Muscle layer of duodenum (tissue), 2 donors: ENCODE results near the gene PSD.

ENCODE experiments used
- H3K27ac ChIP-seq: one replicate; pipeline ENCODE4 v1.7.0; 2013; ENCODE audit warnings: mild to moderate bottlenecking, low read length
- H3K27me3 ChIP-seq: one replicate; pipeline ENCODE4 v1.7.0; 2013; ENCODE audit warnings: low read depth, mild to moderate bottlenecking, control low read depth, low read length
- H3K36me3 ChIP-seq, 2 donors: one replicate each; pipeline ENCODE4 v1.7.0; 2013; ENCODE audit warnings: low read length in 2 of 2, control low read depth in 1 of 2, mild to moderate bottlenecking in 1 of 2; ENCODE audit not compliant: insufficient read depth in 2 of 2, control insufficient read depth in 1 of 2
- H3K4me1 ChIP-seq, 2 donors: one replicate each; pipeline ENCODE4 v1.7.0; 2013; ENCODE audit warnings: low read length in 2 of 2, mild to moderate bottlenecking in 2 of 2, control low read depth in 1 of 2, moderate library complexity in 1 of 2; ENCODE audit not compliant: insufficient read depth in 2 of 2, control insufficient read depth in 1 of 2
- H3K4me3 ChIP-seq, 2 donors: one replicate each; pipeline ENCODE4 v1.7.0; 2013; ENCODE audit warnings: low read length in 2 of 2, low read depth in 1 of 2, mild to moderate bottlenecking in 1 of 2
- H3K9me3 ChIP-seq, 2 donors: one replicate each; pipeline ENCODE4 v1.7.0; 2013; ENCODE audit warnings: low read length in 2 of 2, control low read depth in 1 of 2, mild to moderate bottlenecking in 1 of 2; ENCODE audit not compliant: control insufficient read depth in 1 of 2
- donor health status: healthy.

The PSD gene

DNA sequence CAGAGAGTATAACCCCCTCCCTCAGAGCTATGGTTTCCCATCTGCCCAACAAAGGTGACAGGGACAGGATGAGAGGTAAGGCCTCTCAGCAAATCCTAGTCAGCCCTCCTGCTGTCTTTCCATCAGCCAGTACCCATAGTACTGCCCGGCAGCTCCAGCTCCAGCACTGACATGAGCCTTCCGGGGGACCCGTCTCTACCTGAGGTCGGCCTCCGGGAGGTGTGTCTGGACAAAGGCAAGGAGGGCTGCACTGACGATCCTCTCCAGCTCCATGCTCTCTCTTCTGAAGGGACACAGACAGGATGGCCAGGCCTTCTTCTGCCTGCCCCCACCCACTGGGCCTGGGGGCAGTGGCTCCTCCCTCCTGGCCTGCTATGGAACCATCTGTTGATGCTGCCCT, 6.3 kb upstream of the PSD start:
- H3K27me3 ChIP-seq = no peaks in the 10 kb centered on the region
- no peaks in the 10 kb centered on the region for H3K9me3 ChIP-seq
- peaks cover 8 to 28% of the 10 kb centered on the region in 2 donors for H3K4me1 ChIP-seq
- no peak overlapping the region for H3K27ac ChIP-seq
- H3K36me3 ChIP-seq = peaks cover 10 to 15% of the 10 kb centered on the region in 2 donors
- H3K4me3 ChIP-seq = no peak overlapping the region

DNA sequence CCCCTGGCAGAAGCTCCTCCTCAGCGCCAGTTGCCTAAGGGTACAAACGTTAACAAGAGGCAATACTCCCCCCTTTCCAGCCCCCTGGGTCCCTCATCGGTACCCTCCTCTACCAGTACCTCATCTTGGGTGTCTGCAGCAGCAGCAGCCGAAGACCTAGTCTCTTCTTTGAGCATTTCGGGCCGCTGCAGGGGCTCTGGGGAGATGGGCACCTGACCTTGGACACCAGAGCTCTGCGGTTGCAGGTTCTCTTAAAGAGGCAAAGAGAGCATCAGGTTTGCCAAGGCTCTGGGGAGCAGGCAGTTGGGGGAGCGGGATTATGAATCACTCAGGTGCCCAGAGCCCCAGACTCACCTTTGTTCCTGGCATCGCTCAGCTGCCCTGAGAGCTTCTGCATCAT, 5.6 kb upstream of the PSD start:
- Histone ChIP-seq H3K9me3 (no peaks in the 10 kb centered on the region), H3K4me3 (no peak overlapping the region), H3K4me1 (peaks cover 11 to 36% of the 10 kb centered on the region in 2 donors), H3K27me3 (no peaks in the 10 kb centered on the region), H3K36me3 (peaks cover 10 to 15% of the 10 kb centered on the region in 2 donors), H3K27ac (no peak overlapping the region)

DNA sequence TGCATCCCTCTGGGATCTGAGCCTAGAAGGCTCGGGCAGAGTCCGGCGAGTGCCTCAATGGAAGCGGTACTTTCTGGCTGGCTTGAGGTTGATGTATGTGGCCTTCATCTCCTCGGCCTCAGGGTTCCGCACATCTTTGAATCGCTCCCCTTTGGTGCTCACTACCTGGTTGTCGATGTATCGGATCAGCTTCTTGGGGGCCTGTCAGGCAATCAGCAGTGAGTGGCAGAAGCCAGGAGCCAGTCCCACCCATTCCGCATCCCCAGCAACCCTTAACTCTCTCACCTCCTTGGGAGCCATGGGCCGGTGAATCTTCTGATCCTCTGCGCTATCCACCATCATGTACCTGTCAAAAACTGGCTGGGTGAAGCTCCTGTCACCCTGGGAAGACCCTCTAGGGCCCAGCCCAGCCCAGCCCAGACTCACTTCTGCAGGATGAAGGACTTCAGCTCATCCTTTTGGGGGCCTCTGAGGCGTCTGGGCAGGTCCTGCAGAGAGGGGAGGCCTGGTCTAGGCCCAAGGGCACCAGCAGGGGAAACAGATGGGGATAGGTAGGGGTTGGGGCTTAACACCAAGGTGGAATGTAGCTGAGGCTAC, 4.9 kb upstream of the PSD start:
- Histone ChIP-seq H3K27ac (no peak overlapping the region), H3K4me1 (peaks cover 11 to 39% of the 10 kb centered on the region in 2 donors)

DNA sequence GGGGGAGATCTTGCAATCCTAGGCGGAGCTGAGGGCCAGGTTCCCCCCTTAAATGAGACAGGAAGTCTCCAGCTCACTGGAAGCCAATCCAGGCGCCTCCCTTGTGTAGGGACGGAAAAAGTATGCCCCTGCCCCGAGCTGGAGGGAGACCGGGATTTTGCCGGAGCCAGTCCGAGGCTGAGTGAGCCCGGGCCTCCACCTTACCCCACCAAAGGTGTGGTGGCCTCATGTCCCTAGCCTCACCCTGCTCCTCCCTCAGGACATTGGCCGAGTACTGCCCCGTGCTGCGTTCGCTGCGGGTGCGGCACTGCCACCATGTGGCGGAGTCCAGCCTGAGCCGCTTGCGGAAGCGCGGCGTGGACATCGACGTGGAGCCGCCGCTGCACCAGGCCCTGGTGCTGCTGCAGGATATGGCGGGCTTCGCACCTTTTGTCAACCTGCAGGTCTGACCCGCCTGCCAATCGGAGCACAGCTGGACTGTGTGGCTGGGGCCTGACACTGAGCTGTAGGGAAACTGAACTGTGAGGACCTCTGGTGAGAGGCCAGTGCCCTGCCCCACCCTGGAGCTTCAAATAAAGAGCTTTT, 4.1 kb upstream of the PSD start:
- Histone ChIP-seq H3K27me3 (peaks cover 8% of the 10 kb centered on the region), H3K4me1 (peaks cover 11 to 39% of the 10 kb centered on the region in 2 donors), H3K27ac (peak overlapping the region; percentile 82), H3K9me3 (no peaks in the 10 kb centered on the region), H3K36me3 (peaks cover 10 to 15% of the 10 kb centered on the region in 2 donors), H3K4me3 (peak overlapping the region; percentile 86 to 97)

More for the DNA sequence above, 4.9 kb upstream of the PSD start:
- Histone ChIP-seq H3K9me3 (no peaks in the 10 kb centered on the region), H3K4me3 (peak overlapping the region in 1 of 2 donors; percentile 97), H3K27me3 (no peaks in the 10 kb centered on the region), H3K36me3 (peaks cover 10 to 15% of the 10 kb centered on the region in 2 donors)

DNA sequence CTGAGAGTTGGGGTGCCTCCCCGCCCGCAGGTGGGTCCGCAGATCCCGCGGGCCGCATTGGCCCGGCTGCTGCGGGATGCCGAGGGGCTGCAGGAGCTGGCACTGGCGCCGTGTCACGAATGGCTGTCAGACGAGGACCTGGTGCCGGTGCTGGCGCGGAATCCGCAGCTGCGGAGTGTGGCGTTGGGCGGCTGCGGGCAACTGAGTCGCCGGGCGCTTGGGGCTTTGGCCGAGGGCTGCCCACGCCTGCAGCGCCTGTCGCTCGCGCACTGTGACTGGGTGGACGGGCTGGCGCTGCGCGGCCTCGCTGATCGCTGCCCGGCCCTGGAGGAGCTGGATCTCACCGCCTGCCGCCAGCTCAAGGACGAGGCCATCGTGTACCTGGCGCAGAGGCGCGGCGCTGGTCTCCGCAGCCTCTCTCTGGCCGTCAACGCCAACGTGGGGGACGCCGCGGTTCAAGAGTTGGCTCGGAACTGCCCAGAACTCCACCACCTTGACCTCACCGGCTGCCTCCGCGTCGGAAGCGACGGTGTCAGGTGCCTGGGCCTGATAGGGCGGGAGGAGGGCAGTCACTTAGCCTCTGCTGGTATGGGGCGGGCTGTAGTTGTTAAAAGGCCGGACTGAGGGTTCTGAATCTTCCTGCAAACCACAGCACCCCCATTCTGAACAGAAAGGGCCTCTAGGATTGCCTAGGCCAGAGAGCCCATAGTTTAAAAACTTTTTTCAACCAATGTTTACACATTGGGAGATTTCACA, 3.4 kb upstream of the PSD start:
- Histone ChIP-seq H3K27ac (peak overlapping the region; percentile 82), H3K9me3 (no peaks in the 10 kb centered on the region), H3K27me3 (peaks cover 14% of the 10 kb centered on the region), H3K4me3 (peak overlapping the region; percentile 86 to 97), H3K36me3 (peaks cover 10 to 15% of the 10 kb centered on the region in 2 donors), H3K4me1 (peaks cover 11 to 39% of the 10 kb centered on the region in 2 donors)

DNA sequence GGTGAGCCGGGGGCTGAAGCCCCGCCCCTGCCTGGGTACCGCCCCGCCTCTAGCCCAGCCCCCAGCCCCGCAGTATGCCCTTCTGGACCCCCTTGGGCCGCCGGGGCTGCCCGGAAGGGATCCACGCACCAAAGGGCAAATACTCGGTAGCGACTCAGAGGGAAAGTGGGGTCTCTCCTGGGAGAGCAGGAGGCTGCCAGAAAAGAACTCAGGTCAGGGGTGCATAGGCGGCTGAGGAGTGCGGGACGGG, 2.8 kb upstream of the PSD start:
- Histone ChIP-seq H3K4me1 (peaks cover 11 to 39% of the 10 kb centered on the region in 2 donors), H3K9me3 (no peaks in the 10 kb centered on the region), H3K27me3 (peaks cover 14% of the 10 kb centered on the region), H3K27ac (peak overlapping the region; percentile 73), H3K4me3 (peak overlapping the region; percentile 86 to 97), H3K36me3 (peaks cover 10 to 15% of the 10 kb centered on the region in 2 donors)

DNA sequence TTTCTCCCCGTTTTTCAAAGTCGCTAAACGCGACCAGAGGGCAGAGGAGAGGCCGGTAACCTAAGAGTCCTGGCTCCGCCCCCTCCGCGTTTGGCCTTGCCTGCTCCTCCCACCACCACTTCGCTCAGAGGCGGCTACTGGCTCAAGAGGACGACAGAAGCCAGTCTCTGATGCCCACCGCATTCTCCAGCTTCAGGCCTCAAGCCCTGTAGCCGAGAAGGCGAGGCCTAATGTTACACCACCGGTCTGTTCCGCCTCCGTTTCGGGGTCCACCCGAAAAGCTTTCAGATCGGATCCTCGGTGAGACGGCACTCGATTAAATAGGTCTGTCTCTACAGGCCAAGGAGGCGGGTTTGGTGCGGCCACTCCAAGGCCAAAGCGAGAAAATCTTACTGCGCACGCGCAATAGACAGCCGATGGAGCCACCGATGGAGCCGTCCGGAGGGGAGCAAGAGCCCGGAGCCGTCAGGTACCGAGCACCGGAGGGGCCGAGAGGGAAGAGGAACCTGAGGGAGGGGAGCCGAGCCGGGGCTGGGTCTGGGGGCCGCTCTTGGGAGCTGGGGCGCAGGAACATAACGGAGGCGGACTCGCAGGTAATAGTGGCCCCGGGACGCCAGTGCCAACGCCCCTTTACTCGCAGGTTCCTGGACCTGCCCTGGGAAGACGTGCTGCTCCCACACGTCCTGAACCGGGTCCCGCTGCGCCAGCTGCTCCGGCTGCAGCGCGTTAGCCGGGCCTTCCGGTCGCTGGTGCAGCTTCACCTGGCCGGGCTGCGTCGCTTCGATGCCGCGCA, 2.3 kb upstream of the PSD start, which contains the start of gene FBXL15:
Gene FBXL15 (plus strand): TSS at position 123 of the 793 bp plus-strand sequence. CDS start 294 bp downstream, at position 417.
- Histone ChIP-seq H3K27ac (peak within 1 kb of the TSS; percentile 73), H3K4me1 (peaks cover 11 to 39% of the 10 kb centered on the region in 2 donors), H3K27me3 (peaks cover 14% of the 10 kb centered on the region), H3K36me3 (peaks cover 10 to 15% of the 10 kb centered on the region in 2 donors), H3K9me3 (no peaks in the 10 kb centered on the region), H3K4me3 (peak within 1 kb of the TSS; percentile 86 to 97)

DNA sequence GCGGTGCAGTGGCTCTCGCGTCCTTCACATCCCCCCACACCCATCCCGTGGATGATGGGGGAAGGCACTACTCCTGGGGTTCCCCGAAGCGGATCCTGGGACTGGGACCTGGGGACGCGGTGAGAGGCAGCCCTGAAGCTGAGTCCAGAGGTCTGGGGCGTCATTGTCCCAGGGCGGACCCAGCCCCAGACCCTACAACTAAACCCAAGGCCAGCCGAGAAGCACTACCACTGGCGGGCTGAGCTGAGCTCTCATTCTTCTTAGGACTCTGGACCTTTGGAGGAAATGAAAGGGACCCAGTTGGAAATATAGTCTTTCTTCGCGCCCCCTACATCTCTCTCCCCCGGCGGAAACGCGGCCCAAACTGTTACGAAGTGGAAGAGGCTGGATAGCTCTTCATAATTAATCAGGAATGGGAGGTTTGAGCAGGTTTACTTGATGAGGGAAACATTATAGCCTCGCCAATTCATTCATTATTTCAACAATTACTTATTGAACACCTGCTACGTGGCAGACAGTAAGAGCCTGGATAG, 1.7 kb upstream of the PSD start:
- Histone ChIP-seq H3K4me3 (peak overlapping the region; percentile 86 to 97), H3K9me3 (no peaks in the 10 kb centered on the region), H3K27ac (peak overlapping the region; percentile 73), H3K36me3 (peaks cover 10 to 15% of the 10 kb centered on the region in 2 donors), H3K27me3 (peaks cover 14% of the 10 kb centered on the region), H3K4me1 (peaks cover 11 to 39% of the 10 kb centered on the region in 2 donors)

DNA sequence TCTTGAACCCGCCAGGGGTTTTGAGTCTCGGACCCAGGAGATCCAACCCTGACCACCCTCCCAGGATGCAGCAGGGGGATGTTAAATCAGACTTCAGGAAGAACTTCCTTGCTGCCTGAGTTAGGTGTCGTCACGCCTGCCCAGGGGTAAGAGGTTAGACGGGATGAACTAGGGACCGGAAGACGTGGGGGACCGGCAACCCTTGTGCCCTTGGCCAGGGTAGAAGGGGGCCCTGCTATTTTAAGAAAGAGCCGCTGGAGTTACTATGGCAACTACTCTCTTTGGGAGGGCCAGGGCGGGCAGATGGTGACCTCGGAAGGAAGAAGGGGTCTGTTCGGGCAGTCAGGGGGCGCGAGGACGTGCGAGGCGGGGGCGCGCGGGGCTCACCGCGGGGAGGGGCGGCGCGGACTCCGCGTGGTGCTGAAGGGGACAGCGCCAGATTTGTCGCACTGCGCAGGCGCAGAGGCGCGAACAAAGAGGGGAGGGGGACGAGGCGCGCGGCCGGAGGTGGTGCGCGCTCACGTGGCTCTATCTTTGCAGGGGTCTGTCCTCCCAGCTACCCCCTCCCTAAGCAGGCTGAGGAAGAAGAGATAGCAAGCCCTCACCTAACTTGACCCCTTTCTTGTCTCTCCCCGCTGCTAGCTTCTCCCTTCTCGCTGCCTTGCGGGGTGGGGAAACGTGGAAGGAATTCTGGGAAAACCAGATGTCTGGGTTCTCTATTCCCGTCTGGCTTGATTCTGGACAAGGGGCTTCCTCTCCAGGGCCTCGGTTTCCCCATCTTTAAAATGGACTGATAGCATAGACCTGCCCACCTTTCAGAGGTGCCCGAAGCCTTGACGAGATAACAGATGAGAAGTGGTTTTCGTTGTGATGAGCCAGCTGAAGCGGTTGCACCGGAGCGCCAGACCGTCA, 940 bp upstream of the PSD start:
- peaks cover 14% of the 10 kb centered on the region for H3K27me3 ChIP-seq
- H3K4me3 ChIP-seq = peak overlapping the region; percentile 86 to 97
- H3K9me3 ChIP-seq = no peaks in the 10 kb centered on the region
- peaks cover 10% of the 10 kb centered on the region in 2 donors for H3K36me3 ChIP-seq
- peak overlapping the region; percentile 73 for H3K27ac ChIP-seq
- H3K4me1 ChIP-seq = peaks cover 11 to 39% of the 10 kb centered on the region in 2 donors

DNA sequence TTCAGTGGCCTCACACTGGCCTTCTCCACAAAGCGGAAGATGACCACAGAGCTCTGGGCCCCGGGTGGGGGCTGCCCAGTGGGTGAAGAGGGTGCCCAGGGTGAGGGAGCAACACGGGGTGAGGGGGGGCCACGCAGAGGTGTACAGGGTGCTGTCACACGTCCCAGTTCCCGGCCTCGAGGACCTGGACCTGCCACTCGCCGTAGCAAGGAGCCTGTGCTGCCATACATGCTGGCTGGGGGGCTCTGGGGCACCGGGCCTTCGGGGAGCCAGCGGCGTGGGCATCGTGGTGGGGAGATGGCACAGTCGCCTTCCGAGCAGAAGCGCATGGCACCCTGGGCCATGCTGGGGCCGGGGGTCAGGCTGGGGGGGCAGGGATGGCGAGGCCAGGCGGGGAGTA, 1.9 kb downstream of the PSD start:
- H3K27me3 ChIP-seq = peaks cover 20% of the 10 kb centered on the region
- no peaks in the 10 kb centered on the region for H3K36me3 ChIP-seq
- H3K27ac ChIP-seq = no peak overlapping the region
- no peak overlapping the region for H3K4me3 ChIP-seq
- no peaks in the 10 kb centered on the region for H3K9me3 ChIP-seq
- peaks cover 7 to 19% of the 10 kb centered on the region in 2 donors for H3K4me1 ChIP-seq
